Stomach (tissue), 9 donors: ENCODE measurements around the gene TNS3. TPM values are rescaled to one million over a fixed set of nuclear protein-coding genes. Genes with fewer than 3 reads are reported as not detected.

Experiments
- DNase-seq, 2 donors: peaks; one replicate each; pipeline versions ENCODE4 v3.0.0 to v3.0.0-alpha.2; 2013 to 2019
- H3K27ac ChIP-seq, 5 donors: fragments of 200-600 bp in 4 of 5; sonication (generic) in 4 of 5; one replicate each; pipeline ENCODE4 v1.5.1; 2013 to 2019; ENCODE audit warnings: mild to moderate bottlenecking in 1 of 5, moderate library complexity in 1 of 5
- H3K27me3 ChIP-seq, 3 donors: fragments of 200-600 bp; sonication (generic); one replicate each; pipeline ENCODE4 v1.5.1; 2017 to 2019; ENCODE audit warnings: mixed run types in 1 of 3
- H3K36me3 ChIP-seq, 4 donors: fragments of 200-600 bp; sonication (generic); 1 replicate in 3 of 4; 2 replicates in 1 of 4; pipeline ENCODE4 v1.5.1; 2016 to 2019
- H3K4me1 ChIP-seq, 4 donors: fragments of 200-600 bp; sonication (generic); one replicate each; pipeline ENCODE4 v1.5.1; 2016 to 2019
- H3K4me3 ChIP-seq, 4 donors: fragments of 200-600 bp; sonication (generic) in 3 of 4; one replicate each; pipeline ENCODE4 v1.5.1; 2016 to 2019; ENCODE audit warnings: mild to moderate bottlenecking in 1 of 4
- H3K9me3 ChIP-seq, 4 donors: fragments of 200-600 bp; sonication (generic); one replicate each; pipeline ENCODE4 v1.5.1; 2016 to 2019
- CTCF ChIP-seq, 7 experiments: fragments of 450-650 bp in 4 of 7; fragments of 200-600 bp in 3 of 7; sonication (generic) in 3 of 7; IDR thresholded peaks; one replicate each; pipeline ENCODE4 v1.5.1; 2016 to 2019; ENCODE audit warnings: antibody characterized with exemption in 7 of 7, control low read depth in 2 of 7, mild to moderate bottlenecking in 1 of 7
- EP300 ChIP-seq: sonication (generic); formaldehyde crosslinking; IDR thresholded peaks from one replicate; pipeline ENCODE4 v1.6.1; 2017; ENCODE audit warnings: antibody characterized with exemption
- POLR2A ChIP-seq, 4 donors: fragments of 450-650 bp; IDR thresholded peaks; one replicate each; pipeline ENCODE4 v1.6.1; 2016; ENCODE audit warnings: antibody characterized with exemption in 4 of 4, control low read depth in 2 of 4, mild to moderate bottlenecking in 1 of 4, moderate library complexity in 1 of 4
- POLR2AphosphoS5 ChIP-seq, 3 donors: sonication (generic); formaldehyde crosslinking; IDR thresholded peaks; one replicate each; pipeline ENCODE4 v1.6.1; 2016; ENCODE audit warnings: antibody characterized with exemption in 3 of 3
- WGBS, 5 donors: extraction: QIAGEN DNeasy Blood & Tissue Kit in 3 of 5; methylation state at CpG; one replicate each; pipeline versions ENCODE4 v1.1.5 to v1.1.7; 2013 to 2018; 5-methylcytosine and 5-hydroxymethylcytosine counted together
- intact Hi-C: fragments of 100-400 bp; cut with DNase I; formaldehyde crosslinking; loops from one replicate; pipeline ENCODE4 v1.15.1; 2023; ENCODE audit warnings: low total_unique reads
- polyA plus RNA-seq, 3 donors: library from polyadenylated mRNA; stranded (reverse); fragments of 200-250 nt; gene quantifications; one replicate each; pipeline ENCODE4 v1.2.3, GENCODE V29; 2013
- total RNA-seq, 5 donors: library from RNA; depleted of rRNA; stranded (reverse); fragments of >200 nt; gene quantifications; one replicate each; pipeline versions ENCODE4 v1.1.0 to v1.2.3, GENCODE V29; 2014 to 2016
- donor health status: healthy with polysubstance abuse.
- donor health status: Bipolar disorder and iron deficiency.
- donor health status: healthy.

Gene TNS3
- total and polyA plus RNA-seq, 8 donors: 10.0 to 105 (median 41.0) TPM

GRCh38 chr7:47290466-47290865, 291.4 kb downstream of the TNS3 start:
- no peak for DNase-seq
- intact Hi-C loops: no loop called here
- Histone ChIP-seq H3K27me3 (no peaks in the 10 kb centered on the region), H3K9me3 (no peaks in the 10 kb centered on the region), H3K36me3 (peaks cover 27 to 91% (median 76%) of the 10 kb centered on the region in 4 donors), H3K4me3 (no peak overlapping the region), H3K4me1 (peaks cover 14 to 38% (median 30%) of the 10 kb centered on the region in 4 donors), H3K27ac (no peak overlapping the region)
- no peak for TF ChIP-seq POLR2AphosphoS5 (IDR thresholded peaks at IDR 0.05)
- TF ChIP-seq CTCF (IDR thresholded peaks at IDR 0.05): no peak
- no peak for TF ChIP-seq EP300
- TF ChIP-seq POLR2A (IDR thresholded peaks at IDR 0.05): no peak
- 91 to 97% (median 96%) methylated on average over 3 of the region's 3 CpGs for WGBS, 5 donors

- no peaks in the 10 kb centered on the region for H3K27me3 ChIP-seq
- H3K4me1 ChIP-seq: peaks cover under 1 to 19% (median 9%) of the 10 kb centered on the region in 4 donors
- no peak for TF ChIP-seq POLR2AphosphoS5 (IDR thresholded peaks at IDR 0.05)
- TF ChIP-seq CTCF (IDR thresholded peaks at IDR 0.05): no peak
- no peak for TF ChIP-seq POLR2A (IDR thresholded peaks at IDR 0.05)
- no peak for TF ChIP-seq EP300
- peaks cover 51 to 97% (median 91%) of the 10 kb centered on the region in 4 donors for H3K36me3 ChIP-seq
- H3K27ac ChIP-seq: no peak overlapping the region
- H3K9me3 ChIP-seq: no peaks in the 10 kb centered on the region
- H3K4me3 ChIP-seq: no peak overlapping the region
- intact Hi-C loops: no loop called here
- 87 to 97% (median 95%) methylated on average over 6 of the region's 6 CpGs for WGBS, 5 donors
- no peak for DNase-seq
These were observed 293.9 kb downstream of the TNS3 start for GRCh38 chr7:47288060-47288459.

DNA sequence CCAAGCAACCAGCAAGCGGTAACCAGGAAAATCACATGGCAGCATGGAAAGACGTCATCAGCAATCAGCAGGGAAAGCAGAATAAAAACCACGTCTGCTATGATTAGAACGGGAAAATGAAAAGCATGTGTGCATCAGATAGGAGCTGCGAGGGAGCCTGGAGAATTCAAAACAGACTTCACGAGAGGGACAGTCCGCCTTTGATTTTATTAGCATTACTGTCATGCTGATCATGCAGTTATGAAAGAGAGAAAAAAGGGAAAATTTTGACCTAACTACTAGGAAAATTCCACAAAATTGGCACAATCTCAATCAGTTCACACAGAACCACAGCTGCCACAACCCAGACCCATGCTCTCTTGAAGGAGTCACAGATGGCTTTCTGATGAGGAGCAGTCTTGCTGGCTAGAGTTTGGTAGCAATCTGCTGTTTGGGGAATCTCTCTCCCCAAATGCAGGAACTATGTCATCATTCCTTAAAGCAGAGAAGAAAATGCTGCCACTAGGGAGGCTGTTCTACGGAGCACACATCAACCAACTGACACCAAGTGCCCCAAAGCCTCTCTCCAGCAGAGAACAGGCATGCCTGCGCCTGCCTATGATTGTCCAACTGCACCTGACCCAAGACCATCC, 295.9 kb downstream of the TNS3 start:
- peak in 1 of 2 donors; percentile 53 for DNase-seq

More for the DNA sequence above, 295.9 kb downstream of the TNS3 start:
- Histone ChIP-seq H3K27ac (no peak overlapping the region), H3K27me3 (no peaks in the 10 kb centered on the region), H3K9me3 (no peaks in the 10 kb centered on the region), H3K4me3 (no peak overlapping the region), H3K4me1 (no peaks in the 10 kb centered on the region), H3K36me3 (peaks cover 60 to 98% (median 94%) of the 10 kb centered on the region in 4 donors)
- intact Hi-C loops: no loop called here
- WGBS, 5 donors: 89 to 94% (median 91%) methylated on average over 9 of the region's 9 CpGs
- TF ChIP-seq POLR2A (IDR thresholded peaks at IDR 0.05): no peak
- no peak for TF ChIP-seq POLR2AphosphoS5 (IDR thresholded peaks at IDR 0.05)
- TF ChIP-seq CTCF (IDR thresholded peaks at IDR 0.05): no peak
- TF ChIP-seq EP300: no peak
